HL-60/S4 treated with retinoic acid at 250 ng/mL for 4 days and 3 days (cell line): ENCODE data around the gene MYOF.
"Not testable (repeated sequence)": the region's sequence is repeated elsewhere in the genome, so short reads cannot be mapped to it uniquely, and the experiment has no call there.

Experiments
- in situ Hi-C: fragments of 300-500 bp; cut with MboI; formaldehyde crosslinking; loops from 2 replicates; pipeline ENCODE4 v1.7.0; 2022; ENCODE audit warnings: low sequenced_read_pairs

Gene MYOF

DNA sequence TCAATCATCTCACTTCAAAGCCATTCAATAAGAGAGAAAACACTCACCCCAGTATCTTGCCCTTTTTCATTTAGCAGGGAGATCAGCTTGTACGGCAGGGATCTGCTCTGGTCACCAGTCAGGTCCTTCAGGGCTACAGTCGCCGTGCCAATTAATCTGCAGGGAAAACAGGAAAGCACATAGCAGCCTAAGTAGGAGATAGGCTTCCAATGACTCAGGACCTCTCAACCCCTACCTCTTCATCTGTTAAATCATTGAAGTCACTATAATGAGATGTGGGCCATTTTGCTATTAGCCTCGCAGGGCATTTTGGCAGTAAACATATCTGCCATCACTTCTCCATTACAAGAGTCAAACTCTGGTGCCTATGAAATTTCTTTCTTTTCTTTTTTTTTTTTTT lies 50.8 kb downstream of the MYOF start:
- in situ Hi-C loops: no loop called here

DNA sequence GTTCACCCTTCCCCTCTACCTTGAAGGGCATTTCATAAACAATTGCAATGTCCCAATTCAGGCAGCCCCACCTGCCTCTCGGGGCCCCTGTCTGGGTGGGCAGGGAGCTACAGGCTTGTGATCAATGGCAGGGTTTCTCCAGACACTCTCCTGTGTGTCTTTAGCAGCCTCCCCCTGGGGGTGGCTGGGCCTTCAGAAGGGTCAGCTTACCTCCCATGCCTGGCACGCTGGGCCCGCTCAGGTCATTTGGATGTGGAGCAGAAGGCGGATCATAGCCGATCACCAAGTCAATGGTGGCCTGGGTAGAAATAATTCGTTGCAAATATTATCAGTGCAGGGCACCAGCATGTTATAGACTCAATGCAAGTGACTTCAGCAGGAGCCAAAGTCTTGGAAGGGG lies 56.3 kb downstream of the MYOF start:
- in situ Hi-C loops: no loop called here

DNA sequence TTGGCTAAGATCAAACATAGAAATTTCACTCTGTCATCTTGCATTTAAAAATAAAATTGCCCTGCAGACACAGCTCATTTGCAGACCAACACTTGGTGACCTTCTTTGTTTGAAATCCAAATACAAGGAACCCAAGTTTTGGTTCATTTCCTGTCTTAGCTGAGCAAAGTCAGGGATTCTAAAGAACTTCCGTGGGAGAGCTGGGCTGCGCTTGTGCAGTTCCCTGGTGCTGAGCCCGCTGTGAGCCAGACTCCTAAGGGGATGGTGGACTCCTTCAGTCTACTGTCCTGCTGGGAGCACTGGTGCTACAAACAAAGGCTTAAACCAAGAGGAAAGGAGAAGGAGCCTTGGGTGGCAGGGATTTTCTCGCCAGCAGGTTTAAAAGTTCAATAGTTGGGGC lies 60.0 kb downstream of the MYOF start:
- in situ Hi-C loops: no loop called here

DNA sequence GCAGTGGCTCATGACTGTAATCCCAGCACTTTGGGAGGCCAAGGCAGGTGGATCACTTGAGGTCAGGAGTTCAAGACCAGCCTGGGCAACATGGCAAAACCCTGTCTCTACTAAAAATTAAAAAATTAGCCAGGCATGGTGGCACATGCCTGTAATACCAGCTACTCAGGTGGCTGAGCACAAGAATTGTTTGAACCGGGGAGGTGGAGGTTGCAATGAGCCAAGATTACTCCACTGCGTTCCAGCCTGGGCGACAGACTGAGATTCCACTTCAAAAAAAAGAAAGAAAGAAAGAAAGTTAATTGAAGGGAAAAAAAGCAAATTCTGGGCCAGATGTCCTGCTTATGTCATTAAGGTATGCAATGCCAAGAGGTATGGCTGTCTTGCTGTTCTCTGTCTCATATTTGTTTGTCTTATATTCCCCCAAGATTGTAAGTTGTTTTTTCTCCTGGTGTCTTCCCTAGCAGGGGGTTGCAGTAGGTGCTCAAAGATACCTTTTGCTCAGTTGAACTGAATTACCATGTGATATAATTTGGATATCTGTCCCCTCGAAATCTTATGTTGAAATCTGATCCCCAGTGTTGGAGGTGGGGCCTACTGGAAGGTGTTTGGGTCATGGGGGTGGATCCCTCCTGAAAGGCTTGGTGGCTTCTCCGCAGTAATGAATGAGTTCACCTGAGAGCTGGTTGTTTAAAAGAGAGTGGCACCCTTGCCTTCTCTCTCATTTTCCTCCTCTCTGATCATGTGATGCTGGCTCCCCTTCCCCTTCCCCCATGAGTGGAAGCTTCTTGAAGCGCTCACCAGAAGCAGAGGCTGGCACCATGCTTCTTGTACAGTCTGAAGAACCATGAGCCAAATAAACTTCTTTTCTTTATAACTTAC lies 60.9 kb downstream of the MYOF start:
- in situ Hi-C loops: no loop called here

DNA sequence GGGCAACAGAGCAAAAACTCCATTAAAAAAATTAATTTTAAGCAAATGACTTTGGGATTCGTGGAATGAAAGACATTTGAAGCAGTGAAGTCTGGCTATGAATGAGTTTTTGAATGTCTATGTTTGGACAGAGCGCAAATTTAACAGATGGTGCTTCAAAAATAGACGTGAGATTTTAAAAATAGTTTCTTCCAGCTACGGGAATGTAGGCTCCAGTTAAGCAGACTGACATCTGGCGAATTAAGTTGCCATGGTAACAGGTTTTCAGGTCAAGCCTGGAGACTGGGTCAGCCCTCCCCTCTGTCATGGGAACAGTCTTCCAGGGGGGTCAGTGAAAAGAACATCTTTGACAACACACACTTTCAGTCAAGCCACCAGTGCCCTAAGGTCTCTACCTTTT lies 62.0 kb downstream of the MYOF start:
- in situ Hi-C loops: no loop called here

DNA sequence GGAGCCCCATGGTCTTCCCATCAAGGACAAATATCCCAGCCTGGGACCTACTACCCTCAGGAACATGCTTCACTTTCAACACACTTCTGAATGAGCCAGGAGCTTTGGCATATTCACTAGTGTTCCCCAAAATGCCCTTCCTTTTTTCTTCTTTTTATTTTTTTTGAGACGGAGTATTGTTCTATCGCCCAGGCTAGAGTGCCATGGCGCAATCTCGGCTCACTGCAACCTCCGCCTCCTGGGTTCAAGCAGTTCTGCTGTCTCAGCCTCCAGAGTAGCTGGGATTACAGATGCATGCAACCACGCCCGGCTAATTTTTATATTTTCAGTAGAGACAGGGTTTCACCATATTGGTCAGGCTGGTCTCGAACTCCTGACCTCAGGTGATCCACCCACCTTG lies 63.1 kb downstream of the MYOF start:
- in situ Hi-C loops: not testable (repeated sequence)

DNA sequence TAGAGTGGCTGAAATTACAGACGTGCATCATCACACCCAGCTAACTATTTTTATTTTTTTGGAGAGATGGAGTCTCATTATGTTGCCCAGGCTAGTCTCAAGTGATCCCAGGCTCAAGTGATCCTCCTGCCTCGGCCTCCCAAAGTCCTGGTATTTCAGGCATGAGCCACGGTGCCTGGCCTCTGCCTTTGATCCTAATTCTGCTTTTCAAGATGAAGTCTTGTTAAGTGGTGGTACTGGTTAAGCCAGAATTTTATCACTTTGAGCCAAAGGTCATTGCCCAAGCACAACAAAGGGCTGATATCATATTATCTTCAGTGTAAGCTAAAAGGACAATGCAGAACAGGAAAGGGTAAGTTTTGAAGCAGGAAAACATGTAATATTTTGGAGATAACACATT lies 64.2 kb downstream of the MYOF start:
- in situ Hi-C loops: no loop called here

DNA sequence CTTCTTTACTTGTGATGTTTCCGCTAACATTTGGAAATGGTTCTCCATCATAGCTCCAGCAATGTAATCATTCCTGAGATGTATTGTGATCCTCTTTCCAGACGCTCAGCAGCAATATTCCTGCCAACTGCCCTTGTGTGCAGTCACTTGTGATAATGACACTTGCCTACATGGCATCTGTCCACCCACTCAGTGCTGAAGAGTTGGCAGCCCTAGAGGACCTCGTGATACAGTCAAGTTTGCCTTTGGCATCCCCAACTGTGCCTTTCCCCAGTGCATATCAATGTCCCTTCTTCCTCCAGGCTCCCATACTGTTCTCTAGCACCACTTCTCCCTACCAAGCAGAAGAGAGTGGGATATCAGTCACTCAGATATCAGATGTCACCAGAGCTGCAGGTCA lies 64.9 kb downstream of the MYOF start:
- in situ Hi-C loops: no loop called here

DNA sequence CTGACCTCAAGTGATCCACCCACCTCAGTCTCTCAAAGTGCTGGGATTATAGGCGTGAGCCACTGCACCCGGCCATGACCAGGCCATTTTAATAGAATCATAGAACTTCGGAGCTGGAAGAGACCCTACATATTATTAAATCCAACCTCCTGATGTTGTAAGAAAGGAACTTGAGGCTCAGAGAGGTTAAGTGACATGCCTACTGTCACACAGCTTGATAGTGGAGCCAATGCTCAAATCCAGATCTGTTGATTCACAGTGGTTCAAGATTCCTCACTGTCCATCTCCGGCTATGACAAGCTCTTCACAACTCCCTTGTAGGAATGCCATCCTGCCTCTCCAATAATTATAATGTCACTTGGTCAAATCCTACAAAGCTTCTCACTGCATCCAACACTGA lies 65.3 kb downstream of the MYOF start:
- in situ Hi-C loops: no loop called here

DNA sequence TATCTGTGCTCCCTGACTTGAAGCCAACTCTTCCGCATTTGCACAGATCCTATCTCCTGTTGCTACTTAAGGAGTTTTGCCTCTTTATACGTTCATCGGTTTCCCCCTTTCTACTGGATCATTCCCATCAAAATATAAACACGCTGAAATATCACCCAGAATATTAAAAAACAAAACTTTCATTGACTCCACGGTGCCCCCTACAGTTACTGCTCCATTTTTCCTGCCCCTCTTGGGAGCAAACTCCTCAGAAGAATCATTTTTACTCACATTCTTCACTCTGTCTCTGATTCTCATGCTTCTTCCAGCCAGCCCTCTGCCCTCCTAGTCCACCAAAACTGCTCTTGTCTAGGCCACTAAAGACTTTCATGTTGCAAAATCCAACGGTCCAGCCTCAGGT lies 66.4 kb downstream of the MYOF start:
- in situ Hi-C loops: no loop called here

DNA sequence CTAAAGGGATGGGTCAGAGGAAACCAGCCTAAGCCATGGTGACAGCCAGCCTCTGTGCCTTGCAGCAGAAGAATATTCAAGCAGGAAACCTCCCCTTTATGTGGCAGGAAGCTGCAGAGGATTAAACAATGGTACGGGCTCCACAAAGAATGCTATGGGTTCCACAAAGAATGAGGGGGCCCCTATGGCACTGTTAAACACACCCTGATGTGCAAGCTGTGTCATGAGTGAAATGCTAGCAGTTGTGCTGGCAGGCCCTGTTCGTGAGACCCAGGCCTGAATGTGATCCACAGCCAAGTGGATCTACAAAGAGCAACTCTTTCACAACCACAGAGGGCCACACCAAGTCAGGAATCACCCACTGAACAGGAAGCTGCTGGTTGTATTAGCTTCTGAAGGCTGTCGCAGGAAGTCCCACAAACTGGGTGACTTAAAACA lies 68.9 kb downstream of the MYOF start:
- in situ Hi-C loops: no loop called here

DNA sequence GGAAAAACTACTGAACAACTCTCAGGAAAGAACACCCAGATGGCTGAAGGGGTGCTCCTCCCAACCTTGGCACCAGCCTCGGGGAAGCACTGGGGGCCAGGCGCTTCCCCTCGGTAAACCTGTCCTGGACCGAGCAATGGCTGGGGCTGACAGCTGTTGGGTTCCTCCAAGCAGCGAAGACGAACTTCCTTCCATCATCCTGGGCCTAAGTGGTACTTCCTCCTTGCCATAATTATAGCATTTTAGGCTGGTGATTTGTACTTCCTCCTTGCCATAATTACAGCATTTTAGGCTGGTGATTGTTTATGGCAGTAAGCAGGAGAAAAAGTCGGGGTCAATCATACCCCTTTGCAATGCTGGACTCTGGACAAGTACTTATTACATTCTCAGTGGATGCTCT lies 69.3 kb downstream of the MYOF start:
- in situ Hi-C loops: no loop called here

DNA sequence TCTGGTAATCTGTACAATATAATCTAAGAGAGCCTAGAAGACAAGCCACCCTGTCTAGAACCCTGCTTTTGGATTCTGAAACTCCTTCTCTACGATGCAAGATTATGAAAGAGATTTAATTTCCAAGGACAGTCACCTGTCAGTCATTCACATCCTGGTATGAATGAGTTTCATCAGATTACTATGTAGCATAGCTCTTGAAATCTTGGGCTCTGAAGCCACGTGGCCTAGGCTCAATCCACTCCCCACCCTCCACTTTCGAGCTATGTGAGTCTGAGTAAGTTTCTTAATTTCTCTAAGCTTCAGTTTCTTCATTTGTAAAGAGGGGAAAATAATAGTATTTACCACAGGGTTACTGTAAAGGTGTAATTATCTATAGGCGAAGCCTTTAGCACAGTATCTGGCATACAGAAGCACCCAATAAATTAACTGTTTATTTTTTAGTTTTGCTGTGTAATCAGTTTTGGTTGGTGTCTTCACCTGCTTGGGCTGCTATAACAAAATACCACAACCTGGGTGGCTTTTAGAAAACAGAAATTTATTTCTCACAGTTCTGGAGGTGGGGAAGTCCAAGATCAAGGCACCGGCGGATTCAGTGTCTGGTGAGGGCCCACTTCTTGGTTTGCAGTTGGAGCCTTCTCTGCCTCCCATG lies 71.3 kb downstream of the MYOF start:
- in situ Hi-C loops: no loop called here

DNA sequence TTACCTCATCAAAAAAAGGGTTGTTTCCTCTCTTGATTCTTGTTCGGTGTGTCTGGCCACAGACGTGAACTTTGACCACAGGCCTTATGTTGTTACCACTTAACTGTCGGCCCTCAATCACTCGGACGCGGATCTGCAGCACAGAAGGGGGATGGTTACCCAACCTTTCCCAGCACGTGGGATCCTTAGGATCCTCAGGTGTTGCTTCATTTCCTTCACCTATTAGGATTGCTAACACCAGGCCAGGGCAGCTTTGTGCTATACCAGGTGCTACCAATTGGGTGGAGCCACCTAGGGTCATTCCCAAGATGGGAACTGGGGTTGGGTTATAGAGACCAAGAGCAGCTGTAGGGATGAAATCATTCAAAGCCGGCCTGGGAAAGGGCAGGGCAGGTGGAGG lies 73.4 kb downstream of the MYOF start:
- in situ Hi-C loops: no loop called here

DNA sequence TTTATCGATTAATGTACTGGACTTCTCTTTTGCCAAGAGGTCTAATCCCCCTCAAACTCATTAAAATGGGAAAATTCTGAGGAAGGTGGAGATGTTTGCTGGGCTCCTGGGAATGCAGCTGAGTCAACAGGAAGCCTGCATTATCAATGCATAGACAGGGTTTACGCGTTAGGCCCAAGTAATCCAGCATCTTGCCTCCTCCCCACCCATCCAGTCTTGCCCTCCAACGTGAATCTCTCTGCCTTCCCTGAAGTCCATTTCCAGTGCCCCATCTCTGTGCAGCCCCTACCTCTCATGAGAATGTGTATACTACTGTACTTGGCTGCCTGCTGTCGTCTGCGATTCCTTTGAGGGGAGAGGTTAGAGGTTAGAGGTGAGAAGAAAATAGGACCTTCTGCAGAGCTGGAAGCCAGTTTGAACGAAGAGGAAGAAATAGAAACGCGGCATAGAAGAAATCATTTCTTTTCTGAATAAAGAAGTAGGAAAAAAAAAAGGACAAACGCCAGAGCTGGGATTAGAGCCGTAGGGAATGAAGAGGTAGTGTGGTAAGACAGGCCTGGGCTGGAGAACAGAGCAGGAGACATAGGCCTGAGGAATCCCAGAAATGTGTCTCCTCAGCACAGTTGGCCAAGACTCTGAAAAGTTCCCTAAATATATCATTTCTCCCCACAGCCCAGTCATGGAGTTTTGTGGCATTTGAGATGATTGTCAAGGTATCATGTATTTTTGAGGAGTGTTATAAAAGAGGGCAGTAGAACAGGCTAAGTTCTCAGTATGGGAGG lies 75.6 kb downstream of the MYOF start:
- in situ Hi-C loops: no loop called here

DNA sequence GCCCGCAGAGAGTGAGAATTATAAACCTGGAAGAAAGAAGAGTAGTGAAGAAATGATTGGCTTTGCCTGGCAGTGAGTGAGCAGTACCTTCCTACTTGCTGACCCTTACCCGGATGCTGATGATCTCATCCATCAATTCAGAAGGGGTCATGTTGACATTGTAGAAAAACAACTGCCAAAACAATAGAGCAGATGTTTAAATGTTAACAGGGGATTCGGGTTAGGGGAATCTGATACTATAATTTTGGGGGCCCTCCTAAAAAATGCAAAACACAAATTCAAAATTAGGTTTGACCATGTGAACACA lies 78.1 kb downstream of the MYOF start:
- in situ Hi-C loops: no loop called here

DNA sequence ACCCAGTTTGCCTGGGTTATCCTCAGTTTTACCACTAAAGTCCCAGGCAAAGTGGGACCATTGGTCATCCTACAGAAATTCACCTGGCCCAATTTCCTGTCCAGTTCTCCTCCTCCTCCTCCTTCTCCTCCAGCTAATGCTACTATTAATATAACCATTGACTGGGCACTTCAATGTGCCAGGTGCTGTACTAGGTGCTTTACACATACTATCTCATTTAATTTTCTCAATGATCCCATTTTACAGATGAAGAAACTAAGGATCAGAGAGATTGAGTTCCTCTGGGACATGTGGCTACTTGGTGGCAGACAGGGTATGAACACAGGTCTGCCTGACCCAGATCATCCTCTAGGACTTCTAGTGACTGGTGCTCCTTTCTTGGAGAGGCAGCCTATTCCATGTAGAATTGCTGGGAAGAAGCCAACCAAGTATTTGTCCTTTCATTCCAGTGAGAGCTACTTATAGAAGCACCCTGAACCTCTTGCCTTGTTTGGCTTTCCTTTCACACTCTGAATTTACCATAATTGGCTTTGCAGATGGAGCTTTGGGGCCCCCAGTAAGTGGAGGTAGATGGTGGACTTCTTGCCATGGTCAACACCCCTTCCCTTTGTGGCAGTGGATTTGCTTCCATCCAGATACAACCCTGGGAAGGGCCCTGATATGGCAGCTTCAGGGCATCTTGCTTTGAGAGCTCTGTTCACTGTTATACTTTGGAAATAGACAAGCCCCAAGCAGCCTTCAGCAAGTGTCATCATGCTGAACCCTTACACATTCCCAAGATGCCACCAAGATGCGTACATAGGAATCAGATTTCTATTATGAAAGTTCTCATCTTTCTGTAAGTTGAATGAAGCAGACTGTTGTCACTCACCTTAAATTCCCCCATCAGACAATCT lies 78.7 kb downstream of the MYOF start:
- in situ Hi-C loops: no loop called here

DNA sequence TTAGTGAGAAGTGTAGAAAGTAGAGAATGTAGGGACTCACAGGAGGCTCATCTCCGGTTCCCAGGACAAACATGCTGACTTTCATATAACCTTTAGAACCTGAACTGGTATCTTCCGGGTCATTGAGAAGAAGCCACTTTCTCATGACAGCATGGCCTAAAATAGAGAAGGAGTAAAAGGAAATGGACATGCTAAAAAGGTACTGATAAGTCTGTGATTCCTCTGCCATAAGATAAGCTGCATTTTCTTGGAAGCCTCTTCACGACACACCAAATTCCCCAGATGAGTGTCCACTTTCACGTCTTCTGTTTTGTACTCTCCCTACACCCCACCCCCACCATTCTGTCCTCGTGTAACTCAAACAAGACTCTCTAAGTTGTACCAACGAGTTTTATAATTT lies 79.9 kb downstream of the MYOF start:
- in situ Hi-C loops: no loop called here

DNA sequence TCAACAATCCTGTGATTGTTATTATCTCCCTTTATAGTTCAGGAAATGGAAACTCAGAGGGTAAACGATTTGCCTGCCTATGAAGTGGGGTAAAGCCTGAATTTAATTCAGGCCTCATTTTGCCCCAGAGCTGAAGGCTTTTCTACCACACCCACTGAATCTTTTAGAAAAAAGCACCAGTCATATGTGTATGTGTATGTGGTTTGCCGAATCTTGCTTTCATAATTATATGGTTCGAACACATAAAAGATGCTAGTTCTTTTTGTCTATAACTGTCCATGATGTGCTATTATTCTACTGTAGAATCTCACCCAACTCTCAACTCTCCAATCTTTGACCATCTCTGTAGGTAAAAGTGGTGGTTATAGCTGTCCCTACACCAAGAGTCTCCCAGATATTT lies 83.6 kb downstream of the MYOF start:
- in situ Hi-C loops: loop anchor here (25.0 kb wide), 1 partner anchor 264 kb away; no protein-coding TSS in a partner anchor

DNA sequence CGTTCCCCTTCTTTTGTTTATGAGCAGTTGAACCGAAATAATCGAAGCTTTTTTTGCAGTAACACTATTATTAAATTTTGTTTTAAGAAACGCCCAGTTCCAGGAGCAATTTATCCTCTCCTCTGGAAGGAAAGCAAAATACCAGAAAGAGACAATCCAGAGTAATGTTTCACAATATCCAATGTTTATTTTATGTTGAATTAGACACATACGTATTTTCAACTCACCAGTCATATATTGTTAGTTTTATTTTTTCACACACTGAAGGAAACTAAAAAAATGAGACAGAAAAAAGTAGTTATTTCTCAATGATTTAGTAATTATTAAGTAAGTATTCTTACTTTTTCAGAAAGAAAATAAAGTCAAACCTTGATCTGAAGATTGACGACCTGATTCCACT lies 85.1 kb downstream of the MYOF start:
- in situ Hi-C loops: loop anchor here (25.0 kb wide), 1 partner anchor 265 kb away; no protein-coding TSS in a partner anchor

DNA sequence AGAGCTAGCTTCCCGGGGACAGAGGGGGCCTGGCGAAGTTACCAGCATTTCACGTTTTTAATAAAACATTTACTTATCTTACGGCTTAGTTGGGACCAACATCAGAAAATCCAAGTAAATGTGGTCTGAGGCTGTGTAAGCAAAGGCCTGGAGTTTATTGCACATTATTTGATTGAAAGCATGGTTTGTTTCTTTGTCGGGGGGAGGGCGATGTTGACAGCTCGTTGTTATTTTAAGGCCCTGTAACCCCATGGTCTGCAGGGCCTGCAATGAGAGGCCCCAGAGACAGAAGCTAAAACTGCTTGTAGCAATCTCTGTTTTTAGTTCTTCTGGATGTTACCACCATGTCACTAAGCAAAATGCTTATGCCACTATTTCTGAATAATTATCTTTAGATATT lies 88.9 kb downstream of the MYOF start:
- in situ Hi-C loops: loop anchor here (25.0 kb wide), 1 partner anchor 269 kb away; no protein-coding TSS in a partner anchor
